ENCODE data around the gene PLEKHG3. TPM values are rescaled to one million over a fixed set of nuclear protein-coding genes. Genes with fewer than 3 reads are reported as not detected.

PLEKHG3 gene
- total and polyA plus RNA-seq, 2 of the 13 experiments (the other 11 are each of a cell fraction or from before 2014, with no cell fraction given), result 7.1 to 9.8 TPM

- TF ChIP-seq BCLAF1 (IDR thresholded peaks at IDR 0.05) (no peak), ZNF263 (CRISPR knock-in tag; IDR thresholded peaks at IDR 0.05) (no peak), ATF7 (IDR thresholded peaks at IDR 0.05) (no peak), ATF7 (CRISPR knock-in tag; IDR thresholded peaks at IDR 0.05) (no peak), ZNF550 (CRISPR knock-in tag; IDR thresholded peaks at IDR 0.05; ENCODE audit: borderline replicate concordance) (no peak), ZNF761 (CRISPR knock-in tag; conservative IDR thresholded peaks at IDR 0.05) (no peak), MAX (IDR thresholded peaks at IDR 0.05) (no peak), NFIB (CRISPR knock-in tag; IDR thresholded peaks at IDR 0.05; ENCODE audit: borderline replicate concordance) (no peak), MAFG (CRISPR knock-in tag; IDR thresholded peaks at IDR 0.05) (no peak), ARID3A (IDR thresholded peaks at IDR 0.05; ENCODE audit: low read depth, low read length) (no peak), EED (CRISPR knock-in tag; IDR thresholded peaks at IDR 0.05) (no peak)
- TF ChIP-seq, protein P1, sequence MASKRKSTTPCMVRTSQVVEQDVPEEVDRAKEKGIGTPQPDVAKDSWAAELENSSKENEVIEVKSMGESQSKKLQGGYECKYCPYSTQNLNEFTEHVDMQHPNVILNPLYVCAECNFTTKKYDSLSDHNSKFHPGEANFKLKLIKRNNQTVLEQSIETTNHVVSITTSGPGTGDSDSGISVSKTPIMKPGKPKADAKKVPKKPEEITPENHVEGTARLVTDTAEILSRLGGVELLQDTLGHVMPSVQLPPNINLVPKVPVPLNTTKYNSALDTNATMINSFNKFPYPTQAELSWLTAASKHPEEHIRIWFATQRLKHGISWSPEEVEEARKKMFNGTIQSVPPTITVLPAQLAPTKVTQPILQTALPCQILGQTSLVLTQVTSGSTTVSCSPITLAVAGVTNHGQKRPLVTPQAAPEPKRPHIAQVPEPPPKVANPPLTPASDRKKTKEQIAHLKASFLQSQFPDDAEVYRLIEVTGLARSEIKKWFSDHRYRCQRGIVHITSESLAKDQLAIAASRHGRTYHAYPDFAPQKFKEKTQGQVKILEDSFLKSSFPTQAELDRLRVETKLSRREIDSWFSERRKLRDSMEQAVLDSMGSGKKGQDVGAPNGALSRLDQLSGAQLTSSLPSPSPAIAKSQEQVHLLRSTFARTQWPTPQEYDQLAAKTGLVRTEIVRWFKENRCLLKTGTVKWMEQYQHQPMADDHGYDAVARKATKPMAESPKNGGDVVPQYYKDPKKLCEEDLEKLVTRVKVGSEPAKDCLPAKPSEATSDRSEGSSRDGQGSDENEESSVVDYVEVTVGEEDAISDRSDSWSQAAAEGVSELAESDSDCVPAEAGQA (IDR thresholded peaks at IDR 0.05; ENCODE audit: low read depth), result no peak
- TF ChIP-seq, protein P1 (CRISPR knock-in tag; IDR thresholded peaks at IDR 0.05; ENCODE audit: borderline replicate concordance), result no peak
Measured at GRCh38 chr14:64792871-64793560, 88.8 kb downstream of the PLEKHG3 start (continued).
